GM13977 (cell line): ENCODE measurements around the gene ABLIM2.

ENCODE experiments used
- DNase-seq: peaks from one replicate; pipeline ENCODE4 v3.0.0; 2012; ENCODE audit warnings: low spot score
- CTCF ChIP-seq: IDR thresholded peaks from 2 replicates; pipeline ENCODE4 v1.5.1; 2012; ENCODE audit warnings: mild to moderate bottlenecking, control low read depth; ENCODE audit not compliant: insufficient read depth; ENCODE audit errors: extremely low read depth, missing control alignments
- in situ Hi-C: fragments of 300-500 bp; cut with MboI; formaldehyde crosslinking; loops from one replicate; pipeline ENCODE4 v1.12.0; 2022; ENCODE audit warnings: low sequenced_read_pairs, low pct_unique_long_range_greater_than_20kb, mixed read lengths, inconsistent platforms; ENCODE audit not compliant: unreplicated experiment

The ABLIM2 gene

GRCh38 chr4:7962609-7963508 is 195.8 kb downstream of the ABLIM2 start:
- TF ChIP-seq CTCF = no peak
- DNase-seq = no peak
- in situ Hi-C loops = no loop called here

- in situ Hi-C loops = no loop called here
- peak; percentile 70 for DNase-seq
- no peak for TF ChIP-seq CTCF
Observed at GRCh38 chr4:7960790-7961655, 197.6 kb downstream of the ABLIM2 start.

GRCh38 chr4:7960017-7960789 is 198.4 kb downstream of the ABLIM2 start:
- in situ Hi-C loops = no loop called here
- TF ChIP-seq CTCF = no peak
- no peak for DNase-seq

GRCh38 chr4:7959078-7959477 is 199.5 kb downstream of the ABLIM2 start:
- no peak for DNase-seq
- TF ChIP-seq CTCF = no peak
- in situ Hi-C loops = no loop called here

- in situ Hi-C loops = no loop called here
- TF ChIP-seq CTCF = no peak
- DNase-seq = no peak
Observed at GRCh38 chr4:7956934-7957656, 201.5 kb downstream of the ABLIM2 start.
